CD14-positive monocyte (primary cell): ENCODE results near the gene CSTF1. TPM values are rescaled to one million over a fixed set of nuclear protein-coding genes. Genes with fewer than 3 reads are reported as not detected.

Source experiments
- DNase-seq, 3 donors: peaks; one replicate each; pipeline ENCODE4 v3.0.0-alpha.2; 2011 to 2022
- H2AFZ ChIP-seq: 2 replicates; pipeline ENCODE4 v1.6.0; 2012; ENCODE audit warnings: mild to moderate bottlenecking, low read depth, low read length, inconsistent platforms; ENCODE audit not compliant: insufficient read depth, poor library complexity, severe bottlenecking
- H3K27ac ChIP-seq, 2 donors: 1 replicate in 1 of 2; 2 replicates in 1 of 2; pipeline ENCODE4 v1.5.1; 2012 to 2013; ENCODE audit warnings: low read length in 2 of 2, control low read depth in 1 of 2, inconsistent platforms in 1 of 2, low read depth in 1 of 2, mild to moderate bottlenecking in 1 of 2
- H3K27me3 ChIP-seq, 2 donors: one replicate each; pipeline versions ENCODE4 v1.6.0 to v1.6.1; 2011 to 2013; ENCODE audit warnings: low read length in 2 of 2; ENCODE audit not compliant: control insufficient read depth in 2 of 2, insufficient read depth in 2 of 2
- H3K36me3 ChIP-seq, 2 donors: replicated peaks in 1 of 2; 1 replicate in 1 of 2; 2 replicates in 1 of 2; pipeline versions ENCODE4 v1.5.1 to v1.6.1; 2012 to 2013; ENCODE audit warnings: low read length in 2 of 2, control low read depth in 1 of 2, inconsistent platforms in 1 of 2, mild to moderate bottlenecking in 1 of 2; ENCODE audit not compliant: insufficient read depth in 2 of 2, control insufficient read depth in 1 of 2
- H3K4me1 ChIP-seq, 2 donors: 1 replicate in 1 of 2; 2 replicates in 1 of 2; pipeline versions ENCODE4 v1.5.1 to v1.6.1; 2012 to 2013; ENCODE audit warnings: low read length in 2 of 2, control low read depth in 1 of 2, inconsistent platforms in 1 of 2, mild to moderate bottlenecking in 1 of 2, moderate library complexity in 1 of 2; ENCODE audit not compliant: insufficient read depth in 2 of 2, control insufficient read depth in 1 of 2
- H3K4me2 ChIP-seq: replicated peaks from 2 replicates; pipeline ENCODE3; 2012; ENCODE audit warnings: low read length, moderate library complexity, mild to moderate bottlenecking; ENCODE audit not compliant: poor library complexity, severe bottlenecking; ENCODE audit errors: extremely low read depth
- H3K4me3 ChIP-seq, 3 experiments: fragments of 200-600 bp in 1 of 3; sonication (generic) in 1 of 3; replicated peaks in 1 of 3; 1 replicate in 2 of 3; 2 replicates in 1 of 3; pipeline ENCODE4 v1.5.1; 2011 to 2013; ENCODE audit warnings: low read length in 3 of 3, mild to moderate bottlenecking in 3 of 3, control low read depth in 2 of 3, low read depth in 2 of 3, inconsistent platforms in 1 of 3, moderate library complexity in 1 of 3
- H3K79me2 ChIP-seq: 2 replicates; pipeline ENCODE4 v1.6.0; 2012; ENCODE audit warnings: mild to moderate bottlenecking, control low read depth, inconsistent platforms, low read length, moderate library complexity; ENCODE audit not compliant: insufficient read depth
- H3K9ac ChIP-seq: 2 replicates; pipeline ENCODE4 v1.6.0; 2017; ENCODE audit warnings: low read length, mild to moderate bottlenecking; ENCODE audit not compliant: insufficient read depth, poor library complexity, severe bottlenecking
- H3K9me3 ChIP-seq, 2 donors: replicated peaks in 1 of 2; 1 replicate in 1 of 2; 2 replicates in 1 of 2; pipeline versions ENCODE4 v1.5.1 to v1.6.1; 2012 to 2013; ENCODE audit warnings: low read length in 2 of 2, control low read depth in 1 of 2; ENCODE audit not compliant: control insufficient read depth in 1 of 2, insufficient read depth in 1 of 2
- H4K20me1 ChIP-seq: 2 replicates; pipeline ENCODE4 v1.6.0; 2012; ENCODE audit warnings: mild to moderate bottlenecking, low read length, control low read depth, moderate library complexity; ENCODE audit not compliant: insufficient read depth
- H3K27ac Mint-ChIP-seq, 7 donors: one replicate each; pipeline ENCODE4 v1.8.0; 2020; ENCODE audit warnings: mild to moderate bottlenecking in 7 of 7, mixed read lengths in 7 of 7, moderate library complexity in 6 of 7, inconsistent platforms in 2 of 7
- H3K27me3 Mint-ChIP-seq, 3 donors: one replicate each; pipeline ENCODE4 v1.8.0; 2021 to 2022; ENCODE audit warnings: low read depth in 3 of 3, mild to moderate bottlenecking in 3 of 3, mixed read lengths in 3 of 3, moderate library complexity in 3 of 3, inconsistent platforms in 1 of 3
- H3K36me3 Mint-ChIP-seq, 2 donors: one replicate each; pipeline ENCODE4 v1.8.0; 2020; ENCODE audit warnings: mixed read lengths in 2 of 2, inconsistent platforms in 1 of 2, mild to moderate bottlenecking in 1 of 2
- H3K4me1 Mint-ChIP-seq: one replicate; pipeline ENCODE4 v1.8.0; 2020; ENCODE audit warnings: mild to moderate bottlenecking, mixed read lengths
- H3K4me3 Mint-ChIP-seq, 2 donors: one replicate each; pipeline ENCODE4 v1.8.0; 2020; ENCODE audit warnings: mild to moderate bottlenecking in 2 of 2, mixed read lengths in 2 of 2, moderate library complexity in 1 of 2
- H3K9me3 Mint-ChIP-seq, 7 donors: one replicate each; pipeline ENCODE4 v1.8.0; 2020 to 2022; ENCODE audit warnings: mixed read lengths in 7 of 7, mild to moderate bottlenecking in 6 of 7, moderate library complexity in 6 of 7, inconsistent platforms in 2 of 7
- WGBS: methylation state at CpG from one replicate; pipeline ENCODE4 v1.1.5; 2013; ENCODE audit warnings: missing lambda C conversion rate; ENCODE audit not compliant: insufficient coverage; 5-methylcytosine and 5-hydroxymethylcytosine counted together
- intact Hi-C, 2 donors: fragments of 100-400 bp; cut with micrococcal nuclease; formaldehyde crosslinking; loops; one replicate each; pipeline versions ENCODE4 v1.15.0 to v1.15.1; 2023
- polyA plus RNA-seq, 3 donors: library from polyadenylated mRNA; depleted of rRNA in 1 of 3; unstranded in 2 of 3; stranded (reverse) in 1 of 3; fragments of 300-500 nt in 2 of 3; fragments of >200 nt in 1 of 3; fragmentation: Illumina TruSeq in 2 of 3; gene quantifications; 1 replicate in 2 of 3; 2 replicates in 1 of 3; pipeline ENCODE4 v1.2.3, GENCODE V29; 2012 to 2021
- TF ChIP-seq, protein P1 (sequence below): fragments of 200-600 bp; IDR thresholded peaks from one replicate; pipeline ENCODE4 v1.8.0; 2022; ENCODE audit warnings: antibody characterized with exemption, mild to moderate bottlenecking

CSTF1 gene
- polyA plus RNA-seq, 3 donors = 7.7 to 15.7 (median 10.7) TPM

- peak overlapping the region; percentile 86 to 96 (median 86) for H3K4me3 ChIP-seq
- 0% methylated on average over 7 of the region's 10 CpGs for WGBS
Measured at GRCh38 chr20:56391037-56391436, 1.4 kb upstream of the CSTF1 start.

GRCh38 chr20:56391596-56392131, 781 bp upstream of the CSTF1 start:
- Mint-ChIP-seq H3K4me1 (peaks cover 26% of the 10 kb centered on the region), H3K4me3 (no peak overlapping the region), H3K27me3 (no peaks in the 10 kb centered on the region), H3K9me3 (no peaks in the 10 kb centered on the region), H3K27ac (peak overlapping the region in 2 of 7 donors; percentile 75 to 90), H3K36me3 (peaks cover 39 to 42% of the 10 kb centered on the region in 2 donors)
- peak overlapping the region; percentile 86 to 96 (median 86) for H3K4me3 ChIP-seq
- no peaks in the 10 kb centered on the region for H3K9me3 ChIP-seq
- H3K27ac ChIP-seq = peak overlapping the region; percentile 85 to 94
- 1% methylated on average over 20 of the region's 29 CpGs for WGBS
- no peak for DNase-seq
- peaks cover 22 to 57% of the 10 kb centered on the region in 2 donors for H3K36me3 ChIP-seq
- peaks cover 19 to 28% of the 10 kb centered on the region in 2 donors for H3K4me1 ChIP-seq
- no peaks in the 10 kb centered on the region for H4K20me1 ChIP-seq
- no peaks in the 10 kb centered on the region for H3K27me3 ChIP-seq
- TF ChIP-seq, protein P1, sequence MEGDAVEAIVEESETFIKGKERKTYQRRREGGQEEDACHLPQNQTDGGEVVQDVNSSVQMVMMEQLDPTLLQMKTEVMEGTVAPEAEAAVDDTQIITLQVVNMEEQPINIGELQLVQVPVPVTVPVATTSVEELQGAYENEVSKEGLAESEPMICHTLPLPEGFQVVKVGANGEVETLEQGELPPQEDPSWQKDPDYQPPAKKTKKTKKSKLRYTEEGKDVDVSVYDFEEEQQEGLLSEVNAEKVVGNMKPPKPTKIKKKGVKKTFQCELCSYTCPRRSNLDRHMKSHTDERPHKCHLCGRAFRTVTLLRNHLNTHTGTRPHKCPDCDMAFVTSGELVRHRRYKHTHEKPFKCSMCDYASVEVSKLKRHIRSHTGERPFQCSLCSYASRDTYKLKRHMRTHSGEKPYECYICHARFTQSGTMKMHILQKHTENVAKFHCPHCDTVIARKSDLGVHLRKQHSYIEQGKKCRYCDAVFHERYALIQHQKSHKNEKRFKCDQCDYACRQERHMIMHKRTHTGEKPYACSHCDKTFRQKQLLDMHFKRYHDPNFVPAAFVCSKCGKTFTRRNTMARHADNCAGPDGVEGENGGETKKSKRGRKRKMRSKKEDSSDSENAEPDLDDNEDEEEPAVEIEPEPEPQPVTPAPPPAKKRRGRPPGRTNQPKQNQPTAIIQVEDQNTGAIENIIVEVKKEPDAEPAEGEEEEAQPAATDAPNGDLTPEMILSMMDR = no peak
- H3K4me2 ChIP-seq = peak overlapping the region; percentile 81
- peak overlapping the region; percentile 70 for H3K9ac ChIP-seq
- peaks cover 82% of the 10 kb centered on the region for H3K79me2 ChIP-seq
- intact Hi-C loops = loop anchor here (5.0 kb wide), 2 partner anchors 36 to 76 kb away; partner anchors contain the start of gene RTF2 (in 2 of the 2)
- H2AFZ ChIP-seq = peak overlapping the region; percentile 91

More at GRCh38 chr20:56391037-56391436, 1.4 kb upstream of the CSTF1 start:
- Histone ChIP-seq H3K9ac (no peak overlapping the region), H3K9me3 (no peaks in the 10 kb centered on the region), H3K36me3 (peaks cover 20 to 57% of the 10 kb centered on the region in 2 donors), H4K20me1 (no peaks in the 10 kb centered on the region), H3K79me2 (peaks cover 88% of the 10 kb centered on the region), H3K4me2 (peak overlapping the region; percentile 81), H3K27me3 (no peaks in the 10 kb centered on the region), H2AFZ (peak overlapping the region; percentile 91), H3K4me1 (peaks cover 19 to 28% of the 10 kb centered on the region in 2 donors), H3K27ac (peak overlapping the region in 1 of 2 donors; percentile 85)
- DNase-seq = no peak
- Mint-ChIP-seq H3K4me3 (no peak overlapping the region), H3K4me1 (peaks cover 26% of the 10 kb centered on the region), H3K36me3 (peaks cover 39 to 43% of the 10 kb centered on the region in 2 donors), H3K27ac (peak overlapping the region in 2 of 7 donors; percentile 78 to 90), H3K27me3 (no peaks in the 10 kb centered on the region), H3K9me3 (no peaks in the 10 kb centered on the region)
- intact Hi-C loops = loop anchor here (5.0 kb wide), 2 partner anchors 36 to 76 kb away; partner anchors contain the start of gene RTF2 (in 2 of the 2)
- TF ChIP-seq, protein P1 = no peak
